Coronary artery (tissue), 2 donors: ENCODE data around the gene RBM27.

Source experiments
- DNase-seq: peaks from one replicate; pipeline ENCODE4 v3.0.0-alpha.2; 2017; ENCODE audit warnings: low spot score
- H3K27ac ChIP-seq, 2 donors: fragments of 200-600 bp; sonication (generic); one replicate each; pipeline ENCODE4 v1.5.1; 2016 to 2019
- H3K4me3 ChIP-seq: fragments of 200-600 bp; sonication (generic); 2 replicates; pipeline ENCODE4 v1.5.1; 2016; ENCODE audit warnings: mild to moderate bottlenecking, moderate library complexity
- CTCF ChIP-seq: fragments of 200-600 bp; sonication (generic); IDR thresholded peaks from one replicate; pipeline ENCODE4 v1.5.1; 2019; ENCODE audit warnings: antibody characterized with exemption

The RBM27 gene

GRCh38 chr5:146248561-146248960 is 45.2 kb downstream of the RBM27 start:
- no peak overlapping the region for H3K4me3 ChIP-seq
- no peak overlapping the region for H3K27ac ChIP-seq
- TF ChIP-seq CTCF = no peak
- DNase-seq = no peak

GRCh38 chr5:146249801-146250200 is 46.4 kb downstream of the RBM27 start:
- H3K27ac ChIP-seq = no peak overlapping the region
- H3K4me3 ChIP-seq = no peak overlapping the region
- TF ChIP-seq CTCF = no peak
- DNase-seq = no peak
